Peyer's patch (tissue), 4 donors: Measurements from ENCODE around the gene PHF21B.

ENCODE experiments used
- POLR2A ChIP-seq, 2 donors: fragments of 450-650 bp; IDR thresholded peaks; one replicate each; pipeline ENCODE4 v1.5.1; 2017; ENCODE audit warnings: antibody characterized with exemption in 2 of 2, mild to moderate bottlenecking in 2 of 2, moderate library complexity in 2 of 2
- TF ChIP-seq, protein P1 (sequence below), 6 experiments: fragments of 450-650 bp in 4 of 6; fragments of 200-600 bp in 2 of 6; sonication (generic) in 1 of 6; IDR thresholded peaks; one replicate each; pipeline ENCODE4 v1.5.1; 2017 to 2019; ENCODE audit warnings: antibody characterized with exemption in 6 of 6, mild to moderate bottlenecking in 3 of 6, moderate library complexity in 1 of 6

DNA sequence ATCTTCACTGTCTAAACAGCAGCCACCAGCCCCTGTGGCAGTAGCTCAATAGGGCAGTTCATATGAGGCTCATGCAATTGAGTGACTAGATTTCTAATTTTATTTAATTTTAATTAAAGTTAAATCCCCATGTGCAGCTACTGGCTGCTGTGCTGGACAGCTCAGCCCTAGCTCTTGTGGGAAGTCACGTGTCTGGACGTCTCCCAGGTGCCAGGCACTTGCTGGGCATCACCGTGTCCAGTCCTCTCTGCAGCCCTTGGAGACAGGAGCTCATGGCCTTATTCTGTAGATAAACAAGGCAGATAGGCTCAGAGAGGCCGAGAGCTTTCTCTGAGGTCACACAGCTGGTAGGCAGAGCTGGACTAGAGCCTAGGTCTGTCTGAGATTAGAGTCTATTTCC lies 162.4 kb downstream of the PHF21B start:
- TF ChIP-seq, protein P1, sequence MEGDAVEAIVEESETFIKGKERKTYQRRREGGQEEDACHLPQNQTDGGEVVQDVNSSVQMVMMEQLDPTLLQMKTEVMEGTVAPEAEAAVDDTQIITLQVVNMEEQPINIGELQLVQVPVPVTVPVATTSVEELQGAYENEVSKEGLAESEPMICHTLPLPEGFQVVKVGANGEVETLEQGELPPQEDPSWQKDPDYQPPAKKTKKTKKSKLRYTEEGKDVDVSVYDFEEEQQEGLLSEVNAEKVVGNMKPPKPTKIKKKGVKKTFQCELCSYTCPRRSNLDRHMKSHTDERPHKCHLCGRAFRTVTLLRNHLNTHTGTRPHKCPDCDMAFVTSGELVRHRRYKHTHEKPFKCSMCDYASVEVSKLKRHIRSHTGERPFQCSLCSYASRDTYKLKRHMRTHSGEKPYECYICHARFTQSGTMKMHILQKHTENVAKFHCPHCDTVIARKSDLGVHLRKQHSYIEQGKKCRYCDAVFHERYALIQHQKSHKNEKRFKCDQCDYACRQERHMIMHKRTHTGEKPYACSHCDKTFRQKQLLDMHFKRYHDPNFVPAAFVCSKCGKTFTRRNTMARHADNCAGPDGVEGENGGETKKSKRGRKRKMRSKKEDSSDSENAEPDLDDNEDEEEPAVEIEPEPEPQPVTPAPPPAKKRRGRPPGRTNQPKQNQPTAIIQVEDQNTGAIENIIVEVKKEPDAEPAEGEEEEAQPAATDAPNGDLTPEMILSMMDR (IDR thresholded peaks at IDR 0.05) = no peak
- TF ChIP-seq POLR2A (IDR thresholded peaks at IDR 0.05) = no peak
